HepG2 (cell line): ENCODE data around the gene ATP2A2. TPM values are rescaled to one million over a fixed set of nuclear protein-coding genes. Genes with fewer than 3 reads are reported as not detected.
A peak's percentile ranks its signal among the peaks of the same experiment; 100 is the strongest.

Experiments
- DMAP1 ChIP-seq: IDR thresholded peaks from 2 replicates; pipeline ENCODE4 v1.6.1; 2016
- ETV6 ChIP-seq: sonication (generic); formaldehyde crosslinking; conservative IDR thresholded peaks from 2 replicates; pipeline ENCODE4 v1.4.0; 2020; ENCODE audit warnings: missing genetic modification reagents
- KAT7 ChIP-seq: IDR thresholded peaks from 2 replicates; pipeline ENCODE4 v1.6.1; 2018; ENCODE audit warnings: borderline replicate concordance, missing compliant biosample characterization
- KDM2A ChIP-seq: sonication (generic); formaldehyde crosslinking; IDR thresholded peaks from 2 replicates; pipeline ENCODE4 v1.4.0; 2020; ENCODE audit warnings: low read depth, missing genetic modification reagents, borderline replicate concordance
- MAFG ChIP-seq: sonication (generic); formaldehyde crosslinking; IDR thresholded peaks from 2 replicates; pipeline ENCODE4 v1.5.1; 2020; ENCODE audit warnings: mild to moderate bottlenecking, missing genetic modification reagents
- NAIF1 ChIP-seq: sonication (generic); formaldehyde crosslinking; IDR thresholded peaks from 2 replicates; pipeline ENCODE4 v1.5.0; 2020; ENCODE audit warnings: mild to moderate bottlenecking, missing genetic modification reagents, borderline replicate concordance
- NR3C1 ChIP-seq: sonication (generic); formaldehyde crosslinking; IDR thresholded peaks from 2 replicates; pipeline ENCODE4 v1.4.0; 2020; ENCODE audit warnings: missing genetic modification reagents
- ZNF205 ChIP-seq: IDR thresholded peaks from 2 replicates; pipeline ENCODE4 v1.6.1; 2018; ENCODE audit warnings: missing biosample characterization, missing genetic modification reagents
- ZNF333 ChIP-seq: sonication (generic); formaldehyde crosslinking; IDR thresholded peaks from 2 replicates; pipeline ENCODE4 v1.4.0; 2020; ENCODE audit warnings: mild to moderate bottlenecking, missing genetic modification reagents, borderline replicate concordance
- ZNF543 ChIP-seq: sonication (generic); formaldehyde crosslinking; IDR thresholded peaks from 2 replicates; pipeline ENCODE4 v1.4.0; 2020; ENCODE audit warnings: mild to moderate bottlenecking, missing genetic modification reagents
- ZNF713 ChIP-seq: sonication (generic); formaldehyde crosslinking; IDR thresholded peaks from 2 replicates; pipeline ENCODE4 v1.4.0; 2020; ENCODE audit warnings: mild to moderate bottlenecking, missing genetic modification reagents
- ZNF737 ChIP-seq: sonication (generic); formaldehyde crosslinking; IDR thresholded peaks from 2 replicates; pipeline ENCODE4 v1.5.0; 2020; ENCODE audit warnings: missing genetic modification reagents, mild to moderate bottlenecking, borderline replicate concordance
- ZNF747 ChIP-seq: sonication (generic); formaldehyde crosslinking; IDR thresholded peaks from 2 replicates; pipeline ENCODE4 v1.8.1; 2023; ENCODE audit warnings: missing genetic modification reagents, mild to moderate bottlenecking, borderline replicate concordance
- ZNF782 ChIP-seq: sonication (generic); formaldehyde crosslinking; IDR thresholded peaks from 2 replicates; pipeline ENCODE4 v1.4.0; 2020; ENCODE audit warnings: missing genetic modification reagents, mild to moderate bottlenecking, borderline replicate concordance
- ZNF83 ChIP-seq: sonication (generic); formaldehyde crosslinking; IDR thresholded peaks from 2 replicates; pipeline ENCODE4 v1.4.0; 2020; ENCODE audit warnings: missing genetic modification reagents, mild to moderate bottlenecking, borderline replicate concordance
- polyA plus RNA-seq, 8 experiments: library from polyadenylated mRNA; depleted of rRNA in 3 of 8; stranded (reverse) in 7 of 8; unstranded in 1 of 8; fragments of >200 nt; fragmentation: Illumina TruSeq in 4 of 8; extraction: Trizol in 4 of 8; gene quantifications; 2 replicates each; pipeline versions ENCODE4 v1.2.1 to v1.2.3, GENCODE V29; 2011 to 2016; ENCODE audit warnings: low read depth in 4 of 8, missing spikeins in 1 of 8, mixed read lengths in 1 of 8; ENCODE audit not compliant: insufficient read depth in 1 of 8
- total RNA-seq, 5 experiments: library from RNA; depleted of rRNA; stranded (reverse); fragments of >200 nt; fragmentation: Illumina TruSeq; extraction: Trizol; gene quantifications; 2 replicates each; pipeline ENCODE4 v1.2.3, GENCODE V29; 2016; ENCODE audit warnings: low read depth in 1 of 5
- TF ChIP-seq, protein P1 (sequence below): sonication (generic); formaldehyde crosslinking; IDR thresholded peaks from 2 replicates; pipeline ENCODE4 v1.9.0; 2021; ENCODE audit warnings: missing genetic modification reagents, borderline replicate concordance
- TF ChIP-seq, protein P2 (sequence below): sonication (generic); formaldehyde crosslinking; IDR thresholded peaks from 2 replicates; pipeline ENCODE4 v1.4.0; 2020; ENCODE audit warnings: missing genetic modification reagents
- TF ChIP-seq, protein P3 (sequence below): sonication (generic); formaldehyde crosslinking; IDR thresholded peaks from 2 replicates; pipeline ENCODE4 v1.4.0; 2020; ENCODE audit warnings: missing genetic modification reagents; ENCODE audit errors: not compliant biosample characterization
- TF ChIP-seq, protein P4 (sequence below): sonication (generic); formaldehyde crosslinking; IDR thresholded peaks from 2 replicates; pipeline ENCODE4 v1.5.0; 2020; ENCODE audit warnings: missing genetic modification reagents
- TF ChIP-seq, protein P5 (sequence below): sonication (generic); formaldehyde crosslinking; conservative IDR thresholded peaks from 2 replicates; pipeline ENCODE4 v1.4.0; 2020; ENCODE audit warnings: missing genetic modification reagents

Gene ATP2A2
- total and polyA plus RNA-seq, 2 of the 13 experiments (the other 11 are each of a cell fraction or from before 2014, with no cell fraction given), result 35.4 to 85.5 TPM

DNA sequence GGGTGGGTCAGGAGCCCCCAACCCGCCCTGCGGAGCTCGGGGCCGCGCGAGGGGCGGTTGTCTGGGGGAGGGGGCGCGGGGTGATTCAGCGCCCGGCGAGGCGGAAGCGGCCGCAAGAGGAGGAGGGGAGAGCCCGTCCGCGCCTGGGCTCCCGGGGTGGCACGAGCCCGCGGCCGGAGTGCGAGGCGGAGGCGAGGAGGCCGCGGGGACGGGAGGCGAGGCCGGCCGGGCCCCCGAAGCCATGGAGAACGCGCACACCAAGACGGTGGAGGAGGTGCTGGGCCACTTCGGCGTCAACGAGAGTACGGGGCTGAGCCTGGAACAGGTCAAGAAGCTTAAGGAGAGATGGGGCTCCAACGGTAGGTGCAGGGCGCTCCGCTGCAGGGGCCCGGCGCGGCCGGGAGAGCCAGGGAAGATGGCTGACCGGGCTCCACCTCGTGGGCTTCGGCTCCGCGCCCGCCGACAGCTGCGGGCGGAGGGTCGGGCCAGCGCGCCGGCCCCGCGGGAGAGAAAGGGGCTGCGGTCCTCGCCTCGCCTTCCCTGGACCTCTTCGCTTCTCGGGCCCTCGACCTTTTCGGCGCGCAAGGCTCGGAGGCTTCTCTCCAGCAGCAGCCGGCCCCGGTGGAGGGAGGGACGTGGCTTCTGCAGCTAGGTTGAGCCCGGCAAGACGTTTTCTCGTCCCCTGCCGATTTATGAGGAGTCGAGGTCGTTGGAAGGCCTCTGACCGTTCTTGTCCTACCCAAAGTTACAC is 677 bp downstream of the ATP2A2 start (continued):
- TF ChIP-seq ZNF747 (CRISPR knock-in tag) (peak; percentile 38; the same call in 1 of the 2 replicates), ZNF543 (peak; percentile 38; the same call in 1 of the 2 replicates), ZNF205 (CRISPR knock-in tag) (no peak), ZNF737 (CRISPR knock-in tag) (no peak), NR3C1 (CRISPR knock-in tag) (no peak), KAT7 (CRISPR knock-in tag) (peak; percentile 93), DMAP1 (CRISPR knock-in tag) (peak; percentile 30; the same call in 1 of the 2 replicates), NAIF1 (CRISPR knock-in tag) (no peak; the same call in 1 of the 2 replicates), ETV6 (CRISPR knock-in tag) (no peak; the same call in 1 of the 2 replicates), MAFG (0 out of 2 replicates have a peak, but pooled peaks have one; percentile 45), KDM2A (CRISPR knock-in tag) (peak; percentile 53; the same call in 1 of the 2 replicates), ZNF782 (CRISPR knock-in tag) (peak; percentile 3; the same call in 1 of the 2 replicates), ZNF713 (CRISPR knock-in tag) (no peak), ZNF83 (0 out of 2 replicates have a peak, but pooled peaks have one; percentile 44), ZNF333 (CRISPR knock-in tag) (no peak)
- TF ChIP-seq, protein P1, sequence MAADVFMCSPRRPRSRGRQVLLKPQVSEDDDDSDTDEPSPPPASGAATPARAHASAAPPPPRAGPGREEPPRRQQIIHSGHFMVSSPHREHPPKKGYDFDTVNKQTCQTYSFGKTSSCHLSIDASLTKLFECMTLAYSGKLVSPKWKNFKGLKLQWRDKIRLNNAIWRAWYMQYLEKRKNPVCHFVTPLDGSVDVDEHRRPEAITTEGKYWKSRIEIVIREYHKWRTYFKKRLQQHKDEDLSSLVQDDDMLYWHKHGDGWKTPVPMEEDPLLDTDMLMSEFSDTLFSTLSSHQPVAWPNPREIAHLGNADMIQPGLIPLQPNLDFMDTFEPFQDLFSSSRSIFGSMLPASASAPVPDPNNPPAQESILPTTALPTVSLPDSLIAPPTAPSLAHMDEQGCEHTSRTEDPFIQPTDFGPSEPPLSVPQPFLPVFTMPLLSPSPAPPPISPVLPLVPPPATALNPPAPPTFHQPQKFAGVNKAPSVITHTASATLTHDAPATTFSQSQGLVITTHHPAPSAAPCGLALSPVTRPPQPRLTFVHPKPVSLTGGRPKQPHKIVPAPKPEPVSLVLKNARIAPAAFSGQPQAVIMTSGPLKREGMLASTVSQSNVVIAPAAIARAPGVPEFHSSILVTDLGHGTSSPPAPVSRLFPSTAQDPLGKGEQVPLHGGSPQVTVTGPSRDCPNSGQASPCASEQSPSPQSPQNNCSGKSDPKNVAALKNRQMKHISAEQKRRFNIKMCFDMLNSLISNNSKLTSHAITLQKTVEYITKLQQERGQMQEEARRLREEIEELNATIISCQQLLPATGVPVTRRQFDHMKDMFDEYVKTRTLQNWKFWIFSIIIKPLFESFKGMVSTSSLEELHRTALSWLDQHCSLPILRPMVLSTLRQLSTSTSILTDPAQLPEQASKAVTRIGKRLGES (CRISPR knock-in tag), result 0 out of 2 replicates have a peak, but pooled peaks have one; percentile 18
- TF ChIP-seq, protein P2, sequence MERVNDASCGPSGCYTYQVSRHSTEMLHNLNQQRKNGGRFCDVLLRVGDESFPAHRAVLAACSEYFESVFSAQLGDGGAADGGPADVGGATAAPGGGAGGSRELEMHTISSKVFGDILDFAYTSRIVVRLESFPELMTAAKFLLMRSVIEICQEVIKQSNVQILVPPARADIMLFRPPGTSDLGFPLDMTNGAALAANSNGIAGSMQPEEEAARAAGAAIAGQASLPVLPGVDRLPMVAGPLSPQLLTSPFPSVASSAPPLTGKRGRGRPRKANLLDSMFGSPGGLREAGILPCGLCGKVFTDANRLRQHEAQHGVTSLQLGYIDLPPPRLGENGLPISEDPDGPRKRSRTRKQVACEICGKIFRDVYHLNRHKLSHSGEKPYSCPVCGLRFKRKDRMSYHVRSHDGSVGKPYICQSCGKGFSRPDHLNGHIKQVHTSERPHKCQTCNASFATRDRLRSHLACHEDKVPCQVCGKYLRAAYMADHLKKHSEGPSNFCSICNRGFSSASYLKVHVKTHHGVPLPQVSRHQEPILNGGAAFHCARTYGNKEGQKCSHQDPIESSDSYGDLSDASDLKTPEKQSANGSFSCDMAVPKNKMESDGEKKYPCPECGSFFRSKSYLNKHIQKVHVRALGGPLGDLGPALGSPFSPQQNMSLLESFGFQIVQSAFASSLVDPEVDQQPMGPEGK, result peak; percentile 67; the same call in 1 of the 2 replicates
- TF ChIP-seq, protein P3, sequence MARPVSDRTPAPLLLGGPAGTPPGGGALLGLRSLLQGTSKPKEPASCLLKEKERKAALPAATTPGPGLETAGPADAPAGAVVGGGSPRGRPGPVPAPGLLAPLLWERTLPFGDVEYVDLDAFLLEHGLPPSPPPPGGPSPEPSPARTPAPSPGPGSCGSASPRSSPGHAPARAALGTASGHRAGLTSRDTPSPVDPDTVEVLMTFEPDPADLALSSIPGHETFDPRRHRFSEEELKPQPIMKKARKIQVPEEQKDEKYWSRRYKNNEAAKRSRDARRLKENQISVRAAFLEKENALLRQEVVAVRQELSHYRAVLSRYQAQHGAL (CRISPR knock-in tag), result no peak
- TF ChIP-seq, protein P4, sequence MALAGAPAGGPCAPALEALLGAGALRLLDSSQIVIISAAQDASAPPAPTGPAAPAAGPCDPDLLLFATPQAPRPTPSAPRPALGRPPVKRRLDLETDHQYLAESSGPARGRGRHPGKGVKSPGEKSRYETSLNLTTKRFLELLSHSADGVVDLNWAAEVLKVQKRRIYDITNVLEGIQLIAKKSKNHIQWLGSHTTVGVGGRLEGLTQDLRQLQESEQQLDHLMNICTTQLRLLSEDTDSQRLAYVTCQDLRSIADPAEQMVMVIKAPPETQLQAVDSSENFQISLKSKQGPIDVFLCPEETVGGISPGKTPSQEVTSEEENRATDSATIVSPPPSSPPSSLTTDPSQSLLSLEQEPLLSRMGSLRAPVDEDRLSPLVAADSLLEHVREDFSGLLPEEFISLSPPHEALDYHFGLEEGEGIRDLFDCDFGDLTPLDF (CRISPR knock-in tag), result no peak
- TF ChIP-seq, protein P5, sequence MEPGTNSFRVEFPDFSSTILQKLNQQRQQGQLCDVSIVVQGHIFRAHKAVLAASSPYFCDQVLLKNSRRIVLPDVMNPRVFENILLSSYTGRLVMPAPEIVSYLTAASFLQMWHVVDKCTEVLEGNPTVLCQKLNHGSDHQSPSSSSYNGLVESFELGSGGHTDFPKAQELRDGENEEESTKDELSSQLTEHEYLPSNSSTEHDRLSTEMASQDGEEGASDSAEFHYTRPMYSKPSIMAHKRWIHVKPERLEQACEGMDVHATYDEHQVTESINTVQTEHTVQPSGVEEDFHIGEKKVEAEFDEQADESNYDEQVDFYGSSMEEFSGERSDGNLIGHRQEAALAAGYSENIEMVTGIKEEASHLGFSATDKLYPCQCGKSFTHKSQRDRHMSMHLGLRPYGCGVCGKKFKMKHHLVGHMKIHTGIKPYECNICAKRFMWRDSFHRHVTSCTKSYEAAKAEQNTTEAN (CRISPR knock-in tag), result peak; percentile 68
